ENCODE measurements around the gene DENND5B.
"Not testable (repeated sequence)": the region's sequence is repeated elsewhere in the genome, so short reads cannot be mapped to it uniquely, and the experiment has no call there.

DENND5B gene

GRCh38 chr12:31583878-31584277, 7.1 kb downstream of the DENND5B start:
- Mint-ChIP-seq H3K9me3 (no peaks in the 10 kb centered on the region), H3K4me3 (no peak overlapping the region), H3K4me1 (ENCODE audit: low read depth) (no peaks in the 10 kb centered on the region), H3K36me3 (ENCODE audit: low read depth) (no peaks in the 10 kb centered on the region), H3K27ac (no peak overlapping the region), H3K27me3 (peaks cover 37% of the 10 kb centered on the region)
- no peak for DNase-seq

DNA sequence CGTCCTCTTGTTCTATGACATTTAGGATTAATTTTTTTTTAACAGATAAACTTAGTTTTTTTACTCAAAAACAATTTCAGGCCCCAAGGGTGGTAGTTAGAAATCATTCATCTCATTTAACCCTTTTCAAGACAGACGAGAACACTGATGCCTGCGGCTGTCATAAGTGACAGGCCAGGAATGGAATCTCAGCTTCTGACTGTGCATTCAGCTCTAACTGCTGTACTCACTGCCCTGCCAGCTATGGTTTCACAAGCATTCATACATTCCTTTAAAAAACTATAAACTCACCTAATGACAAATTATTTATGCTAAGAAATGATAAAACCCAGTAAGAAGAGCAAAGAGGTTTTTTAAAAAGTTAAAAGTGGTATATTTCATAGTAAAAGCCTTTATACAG, 8.8 kb downstream of the DENND5B start:
- H3K27ac Mint-ChIP-seq, result no peak overlapping the region
- DNase-seq, result no peak
- H3K9me3 Mint-ChIP-seq, result no peaks in the 10 kb centered on the region
- no peaks in the 10 kb centered on the region for H3K36me3 Mint-ChIP-seq (ENCODE audit: low read depth)
- H3K4me3 Mint-ChIP-seq, result no peak overlapping the region
- H3K4me1 Mint-ChIP-seq (ENCODE audit: low read depth), result no peaks in the 10 kb centered on the region
- H3K27me3 Mint-ChIP-seq, result peaks cover 22% of the 10 kb centered on the region

DNA sequence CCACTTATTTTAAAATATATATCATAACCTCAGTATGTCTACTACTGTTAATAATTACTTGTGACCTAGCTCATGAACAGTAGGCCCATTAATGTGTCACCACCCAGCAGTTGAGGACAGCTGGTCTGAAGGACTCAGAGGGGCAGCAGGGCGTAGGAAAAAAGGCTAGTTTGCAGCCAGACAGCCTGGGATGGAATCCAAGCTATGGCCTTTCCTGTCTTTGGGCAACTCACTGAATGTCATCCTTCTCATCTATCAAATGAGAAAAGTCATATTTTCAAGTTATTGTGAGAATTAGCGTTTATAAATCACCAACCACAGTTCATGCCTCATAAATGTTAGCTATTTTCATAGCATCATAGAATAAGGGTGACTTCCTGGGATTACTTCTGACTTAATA, 12.3 kb downstream of the DENND5B start:
- H3K9me3 Mint-ChIP-seq, result no peaks in the 10 kb centered on the region
- H3K4me3 Mint-ChIP-seq, result no peak overlapping the region
- no peak overlapping the region for H3K27ac Mint-ChIP-seq
- no peaks in the 10 kb centered on the region for H3K4me1 Mint-ChIP-seq (ENCODE audit: low read depth)
- H3K36me3 Mint-ChIP-seq (ENCODE audit: low read depth), result no peaks in the 10 kb centered on the region
- peaks cover 5% of the 10 kb centered on the region for H3K27me3 Mint-ChIP-seq
- no peak for DNase-seq

DNA sequence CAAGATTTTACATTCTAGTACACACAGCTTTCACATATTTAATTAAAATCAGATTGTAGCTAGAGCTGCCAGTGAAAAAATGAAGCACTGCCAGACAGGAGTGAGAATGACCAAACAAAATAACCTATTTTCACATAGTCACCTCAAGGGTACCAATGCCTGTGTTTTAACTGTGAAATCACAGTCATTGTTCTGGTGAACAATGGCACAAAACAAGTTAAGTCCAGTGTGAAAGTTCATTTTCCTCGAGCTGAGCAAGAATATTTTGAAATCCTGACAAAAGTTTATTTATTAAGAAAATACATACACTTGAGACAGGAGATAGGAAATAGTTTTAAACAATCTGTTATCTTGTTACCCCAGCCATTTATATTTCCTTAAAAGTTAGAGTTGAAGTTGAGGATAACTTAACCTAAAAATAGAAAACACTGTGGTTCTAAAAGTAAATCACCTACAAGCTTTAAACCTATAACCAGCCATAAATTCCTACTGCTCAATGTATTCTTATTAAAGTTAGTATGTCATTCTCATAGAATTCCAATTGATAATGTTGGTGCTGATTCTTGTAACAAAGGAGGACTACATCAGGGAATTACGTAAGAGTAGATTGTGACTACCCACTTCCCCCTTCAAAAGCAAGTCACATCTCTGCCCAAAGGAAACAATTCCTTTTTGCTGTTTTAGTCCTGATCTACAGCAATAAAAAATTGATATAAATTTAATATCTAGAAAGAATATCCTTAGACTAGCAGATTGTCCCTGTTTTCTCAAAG, 15.9 kb downstream of the DENND5B start:
- DNase-seq, result no peak
- H3K4me1 Mint-ChIP-seq (ENCODE audit: low read depth), result no peaks in the 10 kb centered on the region
- H3K27me3 Mint-ChIP-seq, result peaks cover 11% of the 10 kb centered on the region
- H3K27ac Mint-ChIP-seq, result no peak overlapping the region
- H3K36me3 Mint-ChIP-seq (ENCODE audit: low read depth), result no peaks in the 10 kb centered on the region
- no peak overlapping the region for H3K4me3 Mint-ChIP-seq
- H3K9me3 Mint-ChIP-seq, result no peaks in the 10 kb centered on the region

- not testable (repeated sequence) for H3K4me3 Mint-ChIP-seq; H3K9me3 Mint-ChIP-seq; H3K4me1 Mint-ChIP-seq (ENCODE audit: low read depth); DNase-seq; H3K27me3 Mint-ChIP-seq; H3K27ac Mint-ChIP-seq; H3K36me3 Mint-ChIP-seq (ENCODE audit: low read depth)
Measured at GRCh38 chr12:31574367-31574766, 16.6 kb downstream of the DENND5B start.

- DNase-seq, result no peak
- Mint-ChIP-seq H3K27ac (no peak overlapping the region), H3K36me3 (ENCODE audit: low read depth) (no peaks in the 10 kb centered on the region), H3K9me3 (no peaks in the 10 kb centered on the region), H3K27me3 (peaks cover 16% of the 10 kb centered on the region), H3K4me3 (no peak overlapping the region), H3K4me1 (ENCODE audit: low read depth) (no peaks in the 10 kb centered on the region)
Measured at GRCh38 chr12:31572900-31573600, 17.9 kb downstream of the DENND5B start.

GRCh38 chr12:31570880-31571279, 20.1 kb downstream of the DENND5B start:
- Mint-ChIP-seq H3K36me3 (ENCODE audit: low read depth) (no peaks in the 10 kb centered on the region), H3K4me1 (ENCODE audit: low read depth) (no peaks in the 10 kb centered on the region), H3K9me3 (no peaks in the 10 kb centered on the region), H3K27ac (no peak overlapping the region), H3K4me3 (no peak overlapping the region), H3K27me3 (peaks cover 13% of the 10 kb centered on the region)
- DNase-seq, result no peak

DNA sequence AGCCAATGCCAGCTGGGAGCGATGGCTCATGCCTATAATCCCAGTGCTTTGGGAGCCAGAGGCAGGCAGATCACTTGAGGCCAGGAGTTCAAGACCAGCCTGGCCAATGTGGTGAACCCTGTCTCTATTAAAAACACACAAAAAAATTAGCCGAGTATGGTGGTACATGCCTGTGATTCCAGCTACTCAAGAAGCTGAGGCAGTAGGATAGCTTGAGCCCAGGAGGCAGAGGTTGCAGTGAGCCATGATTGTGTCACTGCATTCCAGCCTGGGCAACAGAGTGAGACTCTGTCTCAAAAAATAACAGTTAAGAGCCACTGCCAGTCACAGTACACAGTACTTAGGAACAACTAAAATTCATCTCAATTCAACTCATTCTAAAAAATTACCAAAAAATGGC, 21.4 kb downstream of the DENND5B start:
- H3K4me3 Mint-ChIP-seq; H3K4me1 Mint-ChIP-seq (ENCODE audit: low read depth); DNase-seq; H3K36me3 Mint-ChIP-seq (ENCODE audit: low read depth); H3K27ac Mint-ChIP-seq; H3K9me3 Mint-ChIP-seq: not testable (repeated sequence)
- H3K27me3 Mint-ChIP-seq, result peaks cover 17% of the 10 kb centered on the region

DNA sequence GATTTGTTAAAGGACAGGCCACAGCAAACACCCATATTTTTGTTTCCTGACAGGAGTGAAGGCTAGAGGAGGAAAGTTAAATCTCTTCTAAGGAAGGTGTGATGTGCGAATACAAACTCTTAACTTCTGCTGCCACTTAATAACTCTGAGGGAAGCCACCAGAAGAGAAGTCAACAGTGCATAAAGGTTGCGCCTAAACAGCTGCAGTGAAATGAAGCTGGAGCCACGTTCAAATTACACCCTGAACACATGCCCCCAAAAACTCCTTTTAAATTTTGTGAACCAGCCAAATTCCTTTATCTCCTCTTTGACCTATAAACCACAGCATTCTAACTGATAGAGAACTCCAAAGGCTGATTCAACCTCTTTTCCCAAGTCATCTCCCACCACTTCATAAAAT, 22.4 kb downstream of the DENND5B start:
- Mint-ChIP-seq H3K27me3 (peaks cover 17% of the 10 kb centered on the region), H3K4me1 (ENCODE audit: low read depth) (no peaks in the 10 kb centered on the region), H3K4me3 (no peak overlapping the region), H3K36me3 (ENCODE audit: low read depth) (no peaks in the 10 kb centered on the region), H3K9me3 (no peaks in the 10 kb centered on the region), H3K27ac (no peak overlapping the region)
- no peak for DNase-seq

DNA sequence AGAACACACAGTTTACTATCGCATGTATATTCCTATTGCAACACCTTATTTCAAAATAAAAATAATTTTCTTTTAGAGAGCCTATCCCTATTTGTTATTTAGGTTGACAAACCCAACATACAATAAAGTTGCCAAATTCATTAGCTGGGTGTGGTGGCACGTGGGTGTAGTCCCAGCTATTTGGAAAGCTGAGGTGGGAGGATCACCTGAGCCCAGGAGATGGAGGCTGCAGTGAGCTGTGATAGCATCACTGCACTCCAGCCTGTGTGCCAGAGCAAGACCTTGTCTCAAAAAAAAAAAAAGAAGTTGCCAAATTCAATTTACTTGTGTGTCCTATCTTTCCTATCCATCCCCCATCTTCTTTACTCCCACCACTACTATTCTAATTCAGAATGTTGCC, 23.9 kb downstream of the DENND5B start:
- peaks cover 2% of the 10 kb centered on the region for H3K4me1 Mint-ChIP-seq (ENCODE audit: low read depth)
- no peak overlapping the region for H3K4me3 Mint-ChIP-seq
- H3K27me3 Mint-ChIP-seq, result peaks cover 13% of the 10 kb centered on the region

DNA sequence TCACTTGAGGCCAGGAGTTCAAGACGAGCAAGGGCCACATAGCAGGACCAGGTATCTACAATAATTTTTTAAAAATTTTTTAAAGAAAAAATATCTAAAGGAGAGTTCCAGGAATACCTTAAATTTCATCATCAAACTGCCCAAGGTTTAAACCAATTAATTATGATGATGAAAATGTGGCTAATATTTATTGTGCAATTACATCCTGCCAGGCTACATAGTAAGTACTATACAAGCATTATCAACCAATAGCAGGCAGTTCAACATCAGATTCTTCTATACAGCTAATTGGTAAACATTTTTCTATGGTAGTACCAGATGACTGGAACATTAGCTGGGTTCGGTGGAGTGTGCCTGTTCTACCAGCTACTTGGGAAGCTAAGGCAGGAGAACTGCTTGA, 24.4 kb downstream of the DENND5B start:
- H3K36me3 Mint-ChIP-seq (ENCODE audit: low read depth), result no peaks in the 10 kb centered on the region
- peaks cover 13% of the 10 kb centered on the region for H3K27me3 Mint-ChIP-seq
- peaks cover 2% of the 10 kb centered on the region for H3K4me1 Mint-ChIP-seq (ENCODE audit: low read depth)
- H3K9me3 Mint-ChIP-seq, result no peaks in the 10 kb centered on the region
- no peak overlapping the region for H3K27ac Mint-ChIP-seq
- DNase-seq, result no peak
- H3K4me3 Mint-ChIP-seq, result no peak overlapping the region

More for the DNA sequence above, 23.9 kb downstream of the DENND5B start:
- no peak for DNase-seq
- no peaks in the 10 kb centered on the region for H3K9me3 Mint-ChIP-seq
- no peak overlapping the region for H3K27ac Mint-ChIP-seq
- no peaks in the 10 kb centered on the region for H3K36me3 Mint-ChIP-seq (ENCODE audit: low read depth)

GRCh38 chr12:31562594-31563328, 28.2 kb downstream of the DENND5B start:
- H3K9me3 Mint-ChIP-seq, result no peaks in the 10 kb centered on the region
- H3K36me3 Mint-ChIP-seq (ENCODE audit: low read depth), result no peaks in the 10 kb centered on the region
- H3K4me3 Mint-ChIP-seq, result no peak overlapping the region
- H3K27me3 Mint-ChIP-seq, result peaks cover 34% of the 10 kb centered on the region
- DNase-seq, result no peak
- H3K4me1 Mint-ChIP-seq (ENCODE audit: low read depth), result peaks cover 2% of the 10 kb centered on the region
- H3K27ac Mint-ChIP-seq, result no peak overlapping the region

DNA sequence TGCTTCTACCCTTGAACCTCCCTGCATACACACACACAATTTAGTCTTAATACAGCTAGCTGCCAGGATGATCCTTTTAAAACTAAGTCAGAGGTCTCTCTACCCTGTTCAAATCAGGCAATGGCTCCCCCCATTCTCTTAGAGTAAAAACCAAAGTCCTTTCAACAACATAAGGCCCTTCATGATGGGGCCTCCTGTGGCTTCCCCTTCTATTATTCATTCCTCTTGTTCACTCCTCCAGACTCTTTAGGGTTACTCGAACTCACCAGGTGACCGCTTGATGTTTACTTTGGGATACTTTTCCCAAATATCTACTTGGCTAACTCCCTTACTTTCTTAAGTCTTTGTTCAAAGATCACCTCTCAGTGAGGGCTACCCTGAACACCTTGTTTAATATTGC, 30.4 kb downstream of the DENND5B start:
- Mint-ChIP-seq H3K36me3 (ENCODE audit: low read depth) (no peaks in the 10 kb centered on the region), H3K27ac (no peak overlapping the region), H3K4me3 (no peak overlapping the region)

GRCh38 chr12:31558521-31558920, 32.4 kb downstream of the DENND5B start:
- H3K4me3 Mint-ChIP-seq, result no peak overlapping the region
- no peak for DNase-seq
- H3K27me3 Mint-ChIP-seq, result peaks cover 47% of the 10 kb centered on the region
- peaks cover 2% of the 10 kb centered on the region for H3K9me3 Mint-ChIP-seq
- no peak overlapping the region for H3K27ac Mint-ChIP-seq
- peaks cover 2% of the 10 kb centered on the region for H3K4me1 Mint-ChIP-seq (ENCODE audit: low read depth)
- no peaks in the 10 kb centered on the region for H3K36me3 Mint-ChIP-seq (ENCODE audit: low read depth)

More for the DNA sequence above, 30.4 kb downstream of the DENND5B start:
- Mint-ChIP-seq H3K27me3 (peaks cover 44% of the 10 kb centered on the region), H3K4me1 (ENCODE audit: low read depth) (peaks cover 2% of the 10 kb centered on the region), H3K9me3 (peaks cover 2% of the 10 kb centered on the region)
- DNase-seq, result no peak

- peaks cover 2% of the 10 kb centered on the region for H3K4me1 Mint-ChIP-seq (ENCODE audit: low read depth)
- H3K36me3 Mint-ChIP-seq (ENCODE audit: low read depth), result no peaks in the 10 kb centered on the region
- peaks cover 51% of the 10 kb centered on the region for H3K27me3 Mint-ChIP-seq
- H3K27ac Mint-ChIP-seq, result no peak overlapping the region
- peaks cover 2% of the 10 kb centered on the region for H3K9me3 Mint-ChIP-seq
- H3K4me3 Mint-ChIP-seq, result no peak overlapping the region
- DNase-seq, result no peak
Measured at GRCh38 chr12:31557707-31558106, 33.2 kb downstream of the DENND5B start.
